Hepatocyte (in vitro differentiated cells): ENCODE results near the gene NCOA3.

Experiments used
- EZH2 ChIP-seq: fragments of 200-600 bp; sonication (generic); IDR thresholded peaks from 2 replicates; pipeline ENCODE4 v1.6.1; 2016; ENCODE audit warnings: antibody characterized with exemption, mild to moderate bottlenecking, borderline replicate concordance
- TF ChIP-seq, protein P1 (sequence below): fragments of 200-600 bp; sonication (generic); IDR thresholded peaks from 2 replicates; pipeline ENCODE4 v1.5.1; 2016; ENCODE audit warnings: antibody characterized with exemption, mild to moderate bottlenecking; ENCODE audit not compliant: poor library complexity

GRCh38 chr20:47689731-47690130 lies 188.0 kb downstream of the NCOA3 start:
- TF ChIP-seq, protein P1, sequence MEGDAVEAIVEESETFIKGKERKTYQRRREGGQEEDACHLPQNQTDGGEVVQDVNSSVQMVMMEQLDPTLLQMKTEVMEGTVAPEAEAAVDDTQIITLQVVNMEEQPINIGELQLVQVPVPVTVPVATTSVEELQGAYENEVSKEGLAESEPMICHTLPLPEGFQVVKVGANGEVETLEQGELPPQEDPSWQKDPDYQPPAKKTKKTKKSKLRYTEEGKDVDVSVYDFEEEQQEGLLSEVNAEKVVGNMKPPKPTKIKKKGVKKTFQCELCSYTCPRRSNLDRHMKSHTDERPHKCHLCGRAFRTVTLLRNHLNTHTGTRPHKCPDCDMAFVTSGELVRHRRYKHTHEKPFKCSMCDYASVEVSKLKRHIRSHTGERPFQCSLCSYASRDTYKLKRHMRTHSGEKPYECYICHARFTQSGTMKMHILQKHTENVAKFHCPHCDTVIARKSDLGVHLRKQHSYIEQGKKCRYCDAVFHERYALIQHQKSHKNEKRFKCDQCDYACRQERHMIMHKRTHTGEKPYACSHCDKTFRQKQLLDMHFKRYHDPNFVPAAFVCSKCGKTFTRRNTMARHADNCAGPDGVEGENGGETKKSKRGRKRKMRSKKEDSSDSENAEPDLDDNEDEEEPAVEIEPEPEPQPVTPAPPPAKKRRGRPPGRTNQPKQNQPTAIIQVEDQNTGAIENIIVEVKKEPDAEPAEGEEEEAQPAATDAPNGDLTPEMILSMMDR = no peak
- no peak for TF ChIP-seq EZH2
